SK-N-SH treated with all-trans-retinoic acid at 6 μM for 48 hours (cell line): ENCODE results near the gene RTN4R.

ENCODE experiments used
- BACH2 ChIP-seq: fragments of 250-450 bp; sonication (Bioruptor Pico); IDR thresholded peaks from 2 replicates; pipeline ENCODE4 v1.9.0; 2021; ENCODE audit warnings: mild to moderate bottlenecking, borderline replicate concordance
- CSDC2 ChIP-seq: fragments of 250-450 bp; sonication (Bioruptor Pico); IDR thresholded peaks from 2 replicates; pipeline ENCODE4 v1.5.0; 2020; ENCODE audit warnings: mild to moderate bottlenecking, moderate library complexity
- ISL1 ChIP-seq: fragments of 250-450 bp; sonication (Bioruptor Pico); IDR thresholded peaks from 2 replicates; pipeline ENCODE4 v2.1.2; 2022; ENCODE audit warnings: mild to moderate bottlenecking, moderate library complexity
- RARB ChIP-seq: fragments of 250-450 bp; sonication (Bioruptor Pico); IDR thresholded peaks from 2 replicates; pipeline ENCODE4 v1.8.0; 2021; ENCODE audit warnings: mild to moderate bottlenecking, moderate library complexity
- SNAI2 ChIP-seq: fragments of 250-450 bp; sonication (Bioruptor Pico); IDR thresholded peaks from 2 replicates; pipeline ENCODE4 v1.5.0; 2020; ENCODE audit warnings: mild to moderate bottlenecking, moderate library complexity
- TCF4 ChIP-seq: fragments of 250-450 bp; sonication (Bioruptor Pico); IDR thresholded peaks from 2 replicates; pipeline ENCODE4 v1.8.0; 2021; ENCODE audit warnings: mild to moderate bottlenecking, moderate library complexity, borderline replicate concordance
- ZC3H10 ChIP-seq: fragments of 250-450 bp; sonication (Bioruptor Pico); IDR thresholded peaks from 2 replicates; pipeline ENCODE4 v1.5.1; 2021; ENCODE audit warnings: mild to moderate bottlenecking, moderate library complexity
- ZFP3 ChIP-seq: fragments of 250-450 bp; sonication (Bioruptor Pico); IDR thresholded peaks from 2 replicates; pipeline ENCODE4 v1.5.0; 2020; ENCODE audit warnings: mild to moderate bottlenecking, moderate library complexity
- ZFP30 ChIP-seq: fragments of 450-650 bp; formaldehyde crosslinking; IDR thresholded peaks from 2 replicates; pipeline ENCODE4 v1.5.0; 2022; ENCODE audit warnings: mild to moderate bottlenecking, moderate library complexity
- ZNF70 ChIP-seq: fragments of 450-650 bp; formaldehyde crosslinking; IDR thresholded peaks from 2 replicates; pipeline ENCODE4 v1.5.0; 2020; ENCODE audit warnings: mild to moderate bottlenecking, moderate library complexity
- ZNF8 ChIP-seq: fragments of 450-650 bp; formaldehyde crosslinking; IDR thresholded peaks from 2 replicates; pipeline ENCODE4 v1.5.0; 2020; ENCODE audit warnings: mild to moderate bottlenecking, moderate library complexity
- TF ChIP-seq, protein P1 (sequence below): fragments of 250-450 bp; sonication (Bioruptor Pico); IDR thresholded peaks from 2 replicates; pipeline ENCODE4 v1.8.0; 2021; ENCODE audit warnings: low read depth, mild to moderate bottlenecking, moderate library complexity, borderline replicate concordance
- TF ChIP-seq, protein P2 (sequence below): fragments of 250-450 bp; sonication (Bioruptor Pico); IDR thresholded peaks from 2 replicates; pipeline ENCODE4 v1.8.0; 2020; ENCODE audit warnings: mild to moderate bottlenecking, moderate library complexity, borderline replicate concordance

DNA sequence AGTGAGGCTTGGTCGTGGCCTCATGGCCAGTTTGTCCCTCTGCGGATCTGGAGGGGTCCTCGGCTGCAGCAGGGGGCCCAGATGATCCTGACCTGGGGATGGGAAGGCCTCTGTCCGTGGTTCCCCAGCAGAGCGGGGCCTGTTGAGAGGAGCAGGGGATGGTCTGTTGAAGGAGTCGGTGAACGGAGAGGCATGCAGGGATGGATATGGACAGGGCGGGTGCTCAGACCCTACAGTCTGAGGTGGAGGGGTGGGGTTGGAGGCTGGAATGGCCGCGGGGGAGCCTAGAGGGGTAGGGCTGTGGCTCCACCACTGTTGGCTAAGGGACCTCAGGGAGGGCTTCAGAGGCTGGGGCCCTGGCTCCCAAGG lies 33.8 kb downstream of the RTN4R start:
- TF ChIP-seq TCF4 (CRISPR knock-in tag) (no peak), ZNF70 (CRISPR knock-in tag) (no peak), ZFP3 (CRISPR knock-in tag) (no peak), ZFP30 (CRISPR knock-in tag) (no peak), ZC3H10 (CRISPR knock-in tag) (no peak), ZNF8 (CRISPR knock-in tag) (no peak), RARB (CRISPR knock-in tag) (no peak), BACH2 (CRISPR knock-in tag) (no peak), CSDC2 (no peak), SNAI2 (CRISPR knock-in tag) (no peak), ISL1 (CRISPR knock-in tag) (no peak)
- TF ChIP-seq, protein P1, sequence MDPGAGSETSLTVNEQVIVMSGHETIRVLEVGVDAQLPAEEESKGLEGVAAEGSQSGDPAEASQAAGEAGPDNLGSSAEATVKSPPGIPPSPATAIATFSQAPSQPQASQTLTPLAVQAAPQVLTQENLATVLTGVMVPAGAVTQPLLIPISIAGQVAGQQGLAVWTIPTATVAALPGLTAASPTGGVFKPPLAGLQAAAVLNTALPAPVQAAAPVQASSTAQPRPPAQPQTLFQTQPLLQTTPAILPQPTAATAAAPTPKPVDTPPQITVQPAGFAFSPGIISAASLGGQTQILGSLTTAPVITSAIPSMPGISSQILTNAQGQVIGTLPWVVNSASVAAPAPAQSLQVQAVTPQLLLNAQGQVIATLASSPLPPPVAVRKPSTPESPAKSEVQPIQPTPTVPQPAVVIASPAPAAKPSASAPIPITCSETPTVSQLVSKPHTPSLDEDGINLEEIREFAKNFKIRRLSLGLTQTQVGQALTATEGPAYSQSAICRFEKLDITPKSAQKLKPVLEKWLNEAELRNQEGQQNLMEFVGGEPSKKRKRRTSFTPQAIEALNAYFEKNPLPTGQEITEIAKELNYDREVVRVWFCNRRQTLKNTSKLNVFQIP (CRISPR knock-in tag): no peak
- TF ChIP-seq, protein P2, sequence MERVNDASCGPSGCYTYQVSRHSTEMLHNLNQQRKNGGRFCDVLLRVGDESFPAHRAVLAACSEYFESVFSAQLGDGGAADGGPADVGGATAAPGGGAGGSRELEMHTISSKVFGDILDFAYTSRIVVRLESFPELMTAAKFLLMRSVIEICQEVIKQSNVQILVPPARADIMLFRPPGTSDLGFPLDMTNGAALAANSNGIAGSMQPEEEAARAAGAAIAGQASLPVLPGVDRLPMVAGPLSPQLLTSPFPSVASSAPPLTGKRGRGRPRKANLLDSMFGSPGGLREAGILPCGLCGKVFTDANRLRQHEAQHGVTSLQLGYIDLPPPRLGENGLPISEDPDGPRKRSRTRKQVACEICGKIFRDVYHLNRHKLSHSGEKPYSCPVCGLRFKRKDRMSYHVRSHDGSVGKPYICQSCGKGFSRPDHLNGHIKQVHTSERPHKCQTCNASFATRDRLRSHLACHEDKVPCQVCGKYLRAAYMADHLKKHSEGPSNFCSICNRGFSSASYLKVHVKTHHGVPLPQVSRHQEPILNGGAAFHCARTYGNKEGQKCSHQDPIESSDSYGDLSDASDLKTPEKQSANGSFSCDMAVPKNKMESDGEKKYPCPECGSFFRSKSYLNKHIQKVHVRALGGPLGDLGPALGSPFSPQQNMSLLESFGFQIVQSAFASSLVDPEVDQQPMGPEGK (CRISPR knock-in tag): no peak
